Ascending aorta (tissue), 2 donors: ENCODE data around the gene MSI2. TPM values are rescaled to one million over a fixed set of nuclear protein-coding genes. Genes with fewer than 3 reads are reported as not detected.
A peak's percentile ranks its signal among the peaks of the same experiment; 100 is the strongest.

Experiments used
- DNase-seq, 2 donors: peaks; one replicate each; pipeline ENCODE4 v3.0.0-alpha.2; 2019; ENCODE audit warnings: low spot score in 2 of 2
- H3K27ac ChIP-seq, 2 donors: fragments of 200-600 bp; sonication (generic); one replicate each; pipeline ENCODE4 v1.5.1; 2016 to 2017; ENCODE audit warnings: mild to moderate bottlenecking in 1 of 2
- H3K27me3 ChIP-seq: fragments of 200-600 bp; sonication (generic); one replicate; pipeline ENCODE4 v1.5.1; 2017
- H3K36me3 ChIP-seq, 2 donors: fragments of 200-600 bp; sonication (generic); one replicate each; pipeline ENCODE4 v1.5.1; 2016
- H3K4me1 ChIP-seq, 2 donors: fragments of 200-600 bp; sonication (generic); one replicate each; pipeline ENCODE4 v1.5.1; 2016 to 2017; ENCODE audit warnings: mild to moderate bottlenecking in 1 of 2
- H3K4me3 ChIP-seq, 2 donors: fragments of 200-600 bp; sonication (generic); one replicate each; pipeline ENCODE4 v1.5.1; 2016 to 2017; ENCODE audit warnings: mild to moderate bottlenecking in 1 of 2
- H3K9me3 ChIP-seq, 2 donors: fragments of 200-600 bp; sonication (generic); one replicate each; pipeline ENCODE4 v1.5.1; 2016
- intact Hi-C: fragments of 100-400 bp; cut with DNase I; formaldehyde crosslinking; loops from one replicate; pipeline ENCODE4 v1.15.1; 2023
- total RNA-seq: library from RNA; depleted of rRNA; stranded (reverse); fragments of >200 nt; gene quantifications from one replicate; pipeline ENCODE4 v1.1.0, GENCODE V29; 2016
- TF ChIP-seq, protein P1 (sequence below), 3 experiments: fragments of 200-600 bp in 2 of 3; fragments of 450-650 bp in 1 of 3; sonication (generic) in 2 of 3; IDR thresholded peaks; one replicate each; pipeline ENCODE4 v1.5.1; 2016 to 2019; ENCODE audit warnings: antibody characterized with exemption in 3 of 3, mild to moderate bottlenecking in 1 of 3, moderate library complexity in 1 of 3

Gene MSI2
- total RNA-seq, 1 donor from 2014 or later: 11.7 TPM

DNA sequence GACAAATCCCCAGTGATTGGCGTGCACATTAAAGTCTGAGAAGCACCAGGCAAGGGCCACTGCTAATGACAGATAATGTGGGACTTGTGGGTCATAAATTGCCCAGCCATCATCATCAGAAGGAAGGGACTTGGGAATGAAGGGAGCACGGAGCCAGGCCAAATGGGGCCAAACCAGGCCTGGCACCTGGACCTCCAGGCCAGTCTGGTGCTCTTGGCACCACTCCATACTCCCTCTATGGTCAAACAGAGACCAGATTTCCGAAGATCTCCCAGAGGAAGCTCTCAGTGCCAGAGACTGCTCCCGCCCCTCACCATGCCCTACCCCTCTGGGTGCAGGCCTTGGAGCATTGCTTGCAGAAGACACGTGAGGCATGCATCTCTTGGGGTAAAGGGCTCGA lies 346.6 kb downstream of the MSI2 start:
- Histone ChIP-seq H3K4me3 (no peak overlapping the region), H3K27ac (no peak overlapping the region), H3K4me1 (peaks cover 9 to 25% of the 10 kb centered on the region in 2 donors), H3K27me3 (no peaks in the 10 kb centered on the region), H3K9me3 (no peaks in the 10 kb centered on the region), H3K36me3 (no peaks in the 10 kb centered on the region)
- TF ChIP-seq, protein P1, sequence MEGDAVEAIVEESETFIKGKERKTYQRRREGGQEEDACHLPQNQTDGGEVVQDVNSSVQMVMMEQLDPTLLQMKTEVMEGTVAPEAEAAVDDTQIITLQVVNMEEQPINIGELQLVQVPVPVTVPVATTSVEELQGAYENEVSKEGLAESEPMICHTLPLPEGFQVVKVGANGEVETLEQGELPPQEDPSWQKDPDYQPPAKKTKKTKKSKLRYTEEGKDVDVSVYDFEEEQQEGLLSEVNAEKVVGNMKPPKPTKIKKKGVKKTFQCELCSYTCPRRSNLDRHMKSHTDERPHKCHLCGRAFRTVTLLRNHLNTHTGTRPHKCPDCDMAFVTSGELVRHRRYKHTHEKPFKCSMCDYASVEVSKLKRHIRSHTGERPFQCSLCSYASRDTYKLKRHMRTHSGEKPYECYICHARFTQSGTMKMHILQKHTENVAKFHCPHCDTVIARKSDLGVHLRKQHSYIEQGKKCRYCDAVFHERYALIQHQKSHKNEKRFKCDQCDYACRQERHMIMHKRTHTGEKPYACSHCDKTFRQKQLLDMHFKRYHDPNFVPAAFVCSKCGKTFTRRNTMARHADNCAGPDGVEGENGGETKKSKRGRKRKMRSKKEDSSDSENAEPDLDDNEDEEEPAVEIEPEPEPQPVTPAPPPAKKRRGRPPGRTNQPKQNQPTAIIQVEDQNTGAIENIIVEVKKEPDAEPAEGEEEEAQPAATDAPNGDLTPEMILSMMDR (IDR thresholded peaks at IDR 0.05): no peak
- intact Hi-C loops: no loop called here
- DNase-seq: no peak

DNA sequence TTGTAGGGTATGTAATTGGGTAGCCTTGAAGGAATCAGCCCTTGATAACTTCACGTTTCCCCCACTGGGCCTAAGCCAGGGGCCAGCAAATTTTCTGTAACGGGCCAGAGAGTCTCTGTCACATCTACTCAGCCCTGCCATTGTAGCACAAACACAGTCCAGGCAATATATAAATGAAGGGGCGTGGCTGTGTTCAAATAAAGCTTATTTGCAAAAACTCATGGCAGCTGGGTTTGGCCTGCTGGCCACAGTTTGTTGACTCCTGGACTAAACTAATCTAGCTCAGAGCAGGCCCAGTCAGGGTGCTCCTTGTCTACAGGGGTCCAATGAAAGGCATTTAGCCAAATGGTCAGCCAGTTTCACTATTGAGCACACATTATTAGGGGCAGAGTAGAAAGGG lies 347.2 kb downstream of the MSI2 start:
- Histone ChIP-seq H3K4me1 (peaks cover 9 to 20% of the 10 kb centered on the region in 2 donors), H3K36me3 (no peaks in the 10 kb centered on the region), H3K27me3 (no peaks in the 10 kb centered on the region), H3K27ac (no peak overlapping the region), H3K9me3 (no peaks in the 10 kb centered on the region), H3K4me3 (no peak overlapping the region)
- intact Hi-C loops: no loop called here
- no peak for DNase-seq
- TF ChIP-seq, protein P1 (IDR thresholded peaks at IDR 0.05): no peak

DNA sequence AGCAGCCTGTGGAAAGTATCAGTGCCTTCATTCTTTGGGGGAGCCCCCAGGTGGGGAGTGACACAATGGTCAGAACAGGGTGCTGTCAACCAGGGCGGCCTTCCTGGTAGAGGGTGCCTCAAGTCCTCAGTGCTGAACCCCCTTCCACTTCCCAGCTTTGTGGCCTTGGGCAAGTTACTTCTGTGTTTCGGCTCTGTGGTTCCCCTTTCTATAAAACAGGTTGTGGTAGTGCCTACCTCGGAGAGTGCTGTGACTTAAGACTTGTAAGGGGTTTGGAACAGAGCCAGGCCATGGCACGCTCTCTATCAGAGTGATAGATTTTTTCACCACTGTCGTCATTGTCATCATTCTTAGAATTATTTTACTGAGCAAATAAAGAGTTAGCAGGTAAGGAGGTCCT lies 347.7 kb downstream of the MSI2 start:
- Histone ChIP-seq H3K4me3 (no peak overlapping the region), H3K27ac (no peak overlapping the region), H3K27me3 (no peaks in the 10 kb centered on the region), H3K4me1 (peaks cover 9 to 15% of the 10 kb centered on the region in 2 donors), H3K9me3 (no peaks in the 10 kb centered on the region), H3K36me3 (no peaks in the 10 kb centered on the region)
- TF ChIP-seq, protein P1 (IDR thresholded peaks at IDR 0.05): no peak
- intact Hi-C loops: no loop called here
- DNase-seq: no peak

DNA sequence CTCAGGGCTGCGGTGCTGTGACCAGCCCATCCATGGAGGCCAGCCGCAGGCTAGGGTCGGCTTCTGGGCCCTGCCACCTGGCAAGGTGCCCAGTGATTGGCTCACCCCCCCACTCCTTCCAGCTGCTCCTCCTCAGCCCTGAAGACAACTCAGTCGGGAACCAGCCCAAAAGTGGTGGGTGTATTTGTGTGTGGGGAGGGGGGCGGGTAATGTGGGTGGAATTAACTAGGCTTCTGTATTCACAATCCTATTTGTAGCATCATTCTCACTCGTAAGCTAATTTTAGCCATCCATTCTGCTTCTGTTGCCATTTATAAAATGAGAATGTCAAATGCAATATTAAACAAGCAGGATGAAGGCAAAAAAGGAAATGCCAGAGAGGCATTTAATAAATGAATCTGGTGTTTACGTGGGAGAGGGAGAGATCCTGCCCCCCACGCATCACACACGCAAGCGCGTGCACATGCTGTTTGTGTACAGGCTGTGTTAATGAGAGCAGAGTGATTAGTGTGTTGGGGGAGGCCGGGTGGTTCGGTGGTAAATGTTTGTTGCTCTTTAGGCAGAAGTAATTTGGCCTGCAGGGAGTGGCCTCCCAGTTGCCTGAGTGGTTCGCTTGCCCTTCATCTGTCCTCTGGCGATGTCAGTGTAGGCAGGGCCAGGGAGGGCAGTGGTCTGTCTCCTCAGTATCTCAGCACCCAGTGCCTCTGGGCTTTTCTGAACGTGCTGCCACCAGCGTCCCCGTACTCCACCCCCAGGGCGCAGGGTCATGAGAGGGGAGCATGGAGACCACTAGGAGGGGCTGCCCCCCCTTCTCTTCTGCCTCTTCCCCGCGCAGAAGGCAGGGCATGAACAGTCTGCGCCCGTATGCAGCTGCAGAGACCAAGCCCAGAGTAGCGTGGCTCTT lies 348.7 kb downstream of the MSI2 start:
- Histone ChIP-seq H3K27me3 (no peaks in the 10 kb centered on the region), H3K9me3 (no peaks in the 10 kb centered on the region), H3K27ac (no peak overlapping the region), H3K4me3 (peak overlapping the region; percentile 1 to 40), H3K4me1 (peaks cover 9 to 15% of the 10 kb centered on the region in 2 donors), H3K36me3 (no peaks in the 10 kb centered on the region)
- intact Hi-C loops: no loop called here
- TF ChIP-seq, protein P1 (IDR thresholded peaks at IDR 0.05): no peak
- no peak for DNase-seq

DNA sequence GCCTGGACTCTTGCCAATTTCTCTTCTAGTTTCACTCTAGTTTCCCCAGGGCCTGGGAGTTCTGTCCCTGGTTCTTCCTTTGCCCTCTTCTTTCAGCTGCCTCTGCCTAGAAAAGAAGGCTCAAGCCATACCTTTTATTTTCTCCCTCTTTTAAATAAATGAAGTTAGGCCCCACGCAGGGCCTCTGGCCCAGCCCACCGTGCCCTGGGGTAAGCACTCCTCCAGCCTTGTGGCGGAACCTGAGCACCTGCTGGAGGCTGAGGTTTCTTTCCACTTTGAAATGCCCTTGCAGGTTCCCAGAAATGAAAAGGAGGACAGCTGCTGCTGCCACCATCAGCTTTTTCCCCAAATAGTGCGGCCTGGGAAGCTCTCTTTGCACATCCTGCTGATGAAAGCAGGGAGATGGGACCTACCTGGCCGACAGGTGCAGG lies 349.4 kb downstream of the MSI2 start:
- no peaks in the 10 kb centered on the region for H3K9me3 ChIP-seq
- TF ChIP-seq, protein P1 (IDR thresholded peaks at IDR 0.05): no peak
- no peaks in the 10 kb centered on the region for H3K27me3 ChIP-seq
- H3K4me1 ChIP-seq: peaks cover 9 to 15% of the 10 kb centered on the region in 2 donors
- no peak overlapping the region for H3K27ac ChIP-seq
- peak overlapping the region in 1 of 2 donors; percentile 40 for H3K4me3 ChIP-seq
- no peak for DNase-seq
- intact Hi-C loops: no loop called here
- H3K36me3 ChIP-seq: no peaks in the 10 kb centered on the region
